Brain microvascular endothelial cell (primary cell): Measurements from ENCODE around the gene OLFM2.

Source experiments
- DNase-seq: peaks from one replicate; pipeline ENCODE4 v3.0.0-alpha.2; 2020
- H3K27ac ChIP-seq: fragments of 250-450 bp; sonication (Bioruptor Pico); 2 replicates; pipeline ENCODE4 v1.5.1; 2020; ENCODE audit warnings: mild to moderate bottlenecking, moderate library complexity
- H3K27me3 ChIP-seq: fragments of 250-450 bp; sonication (Bioruptor Pico); replicated peaks from 2 replicates; pipeline ENCODE4 v1.5.1; 2020; ENCODE audit warnings: mild to moderate bottlenecking
- H3K36me3 ChIP-seq: fragments of 250-450 bp; sonication (Bioruptor Pico); replicated peaks from 2 replicates; pipeline ENCODE4 v1.5.1; 2020; ENCODE audit warnings: mild to moderate bottlenecking
- H3K4me3 ChIP-seq: 2 replicates; pipeline ENCODE4 v1.5.1; 2011; ENCODE audit warnings: low read depth, mild to moderate bottlenecking, control low read depth, low read length, moderate library complexity
- CTCF ChIP-seq: IDR thresholded peaks from 2 replicates; pipeline ENCODE4 v1.5.1; 2011; ENCODE audit warnings: low read depth, mild to moderate bottlenecking, moderate library complexity, low read length, control low read depth, inconsistent platforms; ENCODE audit errors: missing control alignments
- in situ Hi-C: cut with HindIII; loops from 2 replicates; pipeline ENCODE4 v1.10.0; 2017; ENCODE audit warnings: low sequenced_read_pairs, low pct_ligation_motif_present

Gene OLFM2

GRCh38 chr19:9857076-9857721 is 79.1 kb downstream of the OLFM2 start:
- TF ChIP-seq CTCF = no peak
- in situ Hi-C loops = no loop called here
- Histone ChIP-seq H3K36me3 (no peaks in the 10 kb centered on the region), H3K27ac (no peak overlapping the region), H3K27me3 (no peaks in the 10 kb centered on the region), H3K4me3 (no peak overlapping the region)
- DNase-seq = no peak

- H3K27ac ChIP-seq = no peak overlapping the region
- in situ Hi-C loops = no loop called here
- no peak for TF ChIP-seq CTCF
- H3K4me3 ChIP-seq = no peak overlapping the region
- no peaks in the 10 kb centered on the region for H3K36me3 ChIP-seq
- H3K27me3 ChIP-seq = no peaks in the 10 kb centered on the region
- no peak for DNase-seq
Observed at GRCh38 chr19:9856609-9857008, 79.7 kb downstream of the OLFM2 start.

- TF ChIP-seq CTCF = no peak
- Histone ChIP-seq H3K36me3 (no peaks in the 10 kb centered on the region), H3K27me3 (no peaks in the 10 kb centered on the region), H3K27ac (no peak overlapping the region), H3K4me3 (no peak overlapping the region)
- in situ Hi-C loops = no loop called here
- DNase-seq = no peak
Observed at GRCh38 chr19:9854282-9854846, 82.0 kb downstream of the OLFM2 start.

GRCh38 chr19:9850235-9850959 is 85.9 kb downstream of the OLFM2 start:
- no peak for TF ChIP-seq CTCF
- in situ Hi-C loops = no loop called here
- no peak for DNase-seq

GRCh38 chr19:9849791-9850190 is 86.5 kb downstream of the OLFM2 start:
- no peak for DNase-seq
- Histone ChIP-seq H3K27ac (no peak overlapping the region), H3K27me3 (no peaks in the 10 kb centered on the region), H3K36me3 (peaks cover 11% of the 10 kb centered on the region), H3K4me3 (no peak overlapping the region)
- no peak for TF ChIP-seq CTCF
- in situ Hi-C loops = no loop called here

More at GRCh38 chr19:9850235-9850959, 85.9 kb downstream of the OLFM2 start:
- Histone ChIP-seq H3K36me3 (peaks cover 11% of the 10 kb centered on the region), H3K27me3 (no peaks in the 10 kb centered on the region), H3K27ac (no peak overlapping the region), H3K4me3 (no peak overlapping the region)

- no peak overlapping the region for H3K4me3 ChIP-seq
- DNase-seq = no peak
- peaks cover 18% of the 10 kb centered on the region for H3K36me3 ChIP-seq
- H3K27me3 ChIP-seq = no peaks in the 10 kb centered on the region
- H3K27ac ChIP-seq = no peak overlapping the region
- TF ChIP-seq CTCF = no peak
- in situ Hi-C loops = no loop called here
Observed at GRCh38 chr19:9848762-9849161, 87.6 kb downstream of the OLFM2 start.
